Stimulated activated CD4-positive, alpha-beta T cell treated with anti-CD3 and anti-CD28 coated beads, Interleukin-2, amount 100 ng/mL, for 4 hours (primary cell): ENCODE results near the gene BRD2.

Source experiments
- DNase-seq: peaks from one replicate; pipeline ENCODE4 v3.0.0-alpha.2; 2020; ENCODE audit warnings: low read depth

Gene BRD2

GRCh38 chr6:32949113-32949512 lies 19.3 kb upstream of the BRD2 start:
- DNase-seq, result no peak

GRCh38 chr6:32950010-32950409 lies 18.4 kb upstream of the BRD2 start:
- no peak for DNase-seq

GRCh38 chr6:32950449-32950848 lies 17.9 kb upstream of the BRD2 start:
- no peak for DNase-seq

- DNase-seq, result peak; percentile 67
These were observed 15.3 kb upstream of the BRD2 start, which contains the start of gene HLA-DMA for GRCh38 chr6:32952817-32953739. Gene HLA-DMA (minus strand): TSS chr6:32953097. CDS start chr6:32953036, 61 bp downstream.

DNA sequence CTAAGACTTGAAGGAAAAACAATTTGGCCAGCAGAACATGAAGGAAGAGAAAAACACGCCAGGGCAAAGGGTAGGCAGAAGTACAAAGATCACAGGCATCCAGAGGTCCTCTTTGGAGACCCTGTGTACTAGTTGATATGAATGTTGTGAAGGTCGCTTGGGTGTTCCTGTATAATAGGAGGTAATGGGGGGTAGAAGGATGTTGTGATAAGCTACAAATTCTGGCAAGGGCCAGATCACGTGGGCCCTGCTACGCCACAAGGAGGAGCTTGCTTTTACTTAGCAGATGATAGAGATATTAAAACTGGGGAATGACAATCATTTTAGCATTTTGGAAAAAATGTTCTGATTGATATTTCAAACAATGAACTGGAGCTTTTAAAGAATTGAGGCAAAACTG lies 14.6 kb upstream of the BRD2 start:
- no peak for DNase-seq

DNA sequence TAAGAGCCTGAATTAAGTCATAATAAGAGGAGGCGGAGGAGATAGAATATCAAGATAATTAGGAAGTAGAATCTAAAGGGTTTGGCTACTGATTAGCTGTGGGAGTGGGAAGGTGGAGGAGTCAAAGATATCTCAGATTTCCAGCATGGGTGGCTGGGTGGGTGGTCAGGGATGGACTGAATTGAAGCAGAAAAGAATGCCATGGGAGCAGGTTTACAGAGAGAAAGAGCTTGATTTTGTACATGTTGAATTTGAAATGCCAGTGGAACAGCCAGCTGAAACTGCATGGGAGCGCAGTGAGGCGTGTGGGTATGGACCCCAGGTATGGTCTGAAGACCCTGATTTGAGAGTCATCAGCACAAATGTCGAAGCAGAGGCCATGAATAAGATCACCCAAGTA lies 14.1 kb upstream of the BRD2 start:
- DNase-seq, result no peak

DNA sequence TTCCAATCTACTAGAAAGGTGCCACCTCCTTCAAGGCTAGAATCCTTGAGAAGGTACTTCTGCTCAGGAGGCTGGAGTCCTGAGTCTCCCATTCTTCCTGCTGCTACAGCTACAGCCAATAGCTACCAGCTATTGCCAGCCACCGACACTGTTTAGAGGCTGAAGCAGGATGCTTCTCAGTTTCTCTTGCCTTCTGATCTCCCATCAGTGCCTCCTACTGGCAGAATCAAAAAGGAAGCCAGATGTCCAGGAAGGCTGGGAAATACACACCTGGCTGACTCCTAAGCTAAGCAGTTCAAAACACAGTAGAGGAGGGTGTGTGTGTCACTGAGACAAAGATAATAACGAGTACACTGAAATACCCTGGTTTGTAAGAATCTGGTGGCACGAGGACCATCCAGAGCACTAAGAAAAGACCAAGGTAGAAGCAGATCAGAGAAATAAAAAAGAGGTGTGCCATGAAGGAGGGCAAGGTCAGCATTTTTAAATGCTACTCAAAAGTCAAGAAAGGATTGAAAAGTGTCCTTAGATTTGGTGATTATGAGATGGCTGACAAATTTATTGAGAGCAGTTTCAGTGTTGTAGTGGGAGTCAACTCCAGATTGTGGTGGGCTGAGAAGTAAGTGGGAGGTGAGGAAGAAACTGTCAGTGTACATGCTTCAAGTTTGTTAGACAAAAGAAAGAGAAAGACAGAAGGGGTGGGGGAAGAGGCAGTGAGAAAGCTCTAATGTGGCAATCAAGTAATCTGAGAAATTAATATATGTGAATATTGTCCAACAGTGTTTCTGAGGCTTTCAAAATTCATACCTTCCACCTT lies 13.2 kb upstream of the BRD2 start:
- no peak for DNase-seq

GRCh38 chr6:32956176-32956575 lies 12.2 kb upstream of the BRD2 start:
- no peak for DNase-seq

DNA sequence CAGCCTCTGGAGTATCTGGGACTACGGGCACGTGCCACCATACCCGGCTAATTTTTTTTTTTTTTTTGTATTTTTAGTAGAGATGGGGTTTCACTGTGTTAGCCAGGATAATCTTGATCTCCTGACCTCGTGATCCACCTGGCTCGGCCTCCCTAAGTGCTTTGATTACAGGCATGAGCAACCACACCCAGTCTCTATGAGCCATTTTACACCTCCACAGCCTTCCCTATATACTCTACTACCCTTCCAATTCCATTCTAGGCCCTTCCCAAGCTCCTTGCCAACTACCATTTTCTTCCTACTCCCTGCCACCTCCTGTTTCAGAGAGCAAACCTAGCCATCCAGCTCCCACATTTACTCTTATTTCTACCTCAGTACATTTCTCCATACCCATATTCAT lies 7.8 kb upstream of the BRD2 start:
- no peak for DNase-seq

- DNase-seq, result no peak
These were observed 6.1 kb upstream of the BRD2 start for GRCh38 chr6:32962213-32962826.

DNA sequence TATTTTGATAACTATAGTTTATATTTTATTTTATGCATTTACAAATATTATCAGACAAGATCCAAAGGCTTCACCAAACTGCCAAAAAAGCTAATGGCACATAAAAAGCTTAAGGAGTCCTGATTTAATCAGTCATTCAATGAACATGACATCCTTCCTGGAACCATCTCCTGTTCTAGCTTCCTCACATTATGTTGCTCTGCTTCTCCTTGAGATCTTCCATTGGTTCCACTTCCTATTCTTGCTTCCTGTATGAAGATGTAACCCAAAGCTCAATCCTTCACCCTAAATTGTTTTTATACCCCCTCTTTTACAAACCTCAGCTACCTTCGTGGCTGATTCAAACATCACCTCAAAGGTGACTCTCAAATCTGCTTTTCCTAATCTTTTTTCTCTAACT lies 4.5 kb upstream of the BRD2 start:
- DNase-seq, result no peak

- no peak for DNase-seq
These were observed 3.6 kb upstream of the BRD2 start for GRCh38 chr6:32964776-32965175.

DNA sequence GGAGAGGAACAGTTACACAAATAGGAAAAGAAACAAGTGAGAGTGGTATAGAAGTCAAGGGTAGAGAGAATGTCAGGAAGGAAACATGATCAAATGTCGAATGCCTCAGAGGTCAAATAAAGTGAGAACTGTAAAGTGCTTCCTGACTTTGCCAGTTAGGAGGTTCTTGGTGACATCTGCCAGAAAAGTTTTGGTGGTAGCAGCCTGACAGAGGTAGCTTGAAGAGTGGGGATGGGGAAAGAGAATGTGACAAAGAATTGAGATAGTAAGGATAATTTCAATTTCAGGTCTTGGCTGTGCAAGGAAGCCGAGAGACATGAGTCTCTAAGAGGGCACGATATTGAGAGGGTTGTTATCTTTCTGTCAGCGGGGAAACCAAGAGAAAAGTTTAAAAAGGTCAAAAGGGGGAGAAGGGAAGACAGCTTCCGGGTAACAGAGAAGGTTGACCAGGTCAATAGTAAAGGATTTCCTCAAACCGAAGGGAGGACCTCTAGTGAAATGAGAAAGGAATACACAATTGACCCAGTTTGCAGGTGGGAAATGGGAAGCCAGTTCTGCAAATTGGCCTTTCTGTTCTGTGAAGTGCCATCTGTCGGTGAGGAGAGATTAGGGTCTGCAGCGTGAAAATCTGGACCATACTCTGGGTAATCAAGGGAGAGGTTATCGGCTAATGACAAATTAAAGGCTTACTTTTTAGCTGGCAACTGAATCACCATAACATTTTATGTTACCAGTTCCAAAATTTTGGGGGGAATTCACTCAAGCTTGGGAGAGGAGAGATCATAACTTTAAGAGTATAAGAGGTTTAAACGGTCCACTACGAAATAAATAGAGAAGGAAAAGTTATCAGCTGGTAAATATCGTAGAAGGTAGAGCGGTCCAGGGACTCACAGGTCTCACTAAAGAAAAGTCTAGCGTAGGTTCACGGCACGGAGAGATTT lies 973 bp upstream of the BRD2 start:
- no peak for DNase-seq

GRCh38 chr6:32968867-32969684 lies 682 bp downstream of the BRD2 start:
- DNase-seq, result peak; percentile 72

DNA sequence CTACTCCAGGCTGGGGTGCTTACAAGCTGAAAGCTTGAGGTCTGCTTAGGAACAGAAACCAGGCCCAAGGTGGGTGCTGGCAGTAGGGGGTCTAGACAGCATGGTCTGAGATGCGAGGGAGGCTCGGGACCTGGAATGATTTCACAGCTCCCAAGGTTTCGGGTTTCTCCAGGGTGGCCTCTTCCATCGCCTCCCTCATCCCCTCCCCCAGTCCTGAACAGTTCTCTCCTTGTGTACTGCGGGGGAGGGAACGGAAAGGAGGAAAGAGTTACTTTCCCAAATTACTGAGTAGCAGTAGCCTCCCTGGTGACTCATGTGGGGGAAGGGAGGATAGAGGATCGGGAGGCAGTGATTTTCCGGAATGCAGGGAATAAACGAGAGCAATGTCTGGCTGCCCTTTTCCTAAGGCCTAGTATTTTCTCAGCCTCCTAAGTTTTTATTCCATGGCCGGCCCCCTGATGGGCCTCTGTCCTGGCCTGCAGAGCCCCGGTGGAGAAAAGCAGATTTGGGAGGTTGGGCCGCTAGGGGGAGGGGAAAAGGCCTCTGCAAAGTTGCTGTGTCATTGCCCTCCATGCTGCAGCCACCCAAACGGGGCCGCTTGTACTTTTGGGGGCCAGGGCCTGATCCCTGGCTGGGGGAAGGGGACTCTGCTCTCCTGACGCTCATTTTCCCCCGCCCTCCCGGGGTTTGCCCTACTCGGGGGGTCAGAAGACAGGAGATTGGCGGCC lies 1.5 kb downstream of the BRD2 start:
- peak; percentile 65 for DNase-seq

DNA sequence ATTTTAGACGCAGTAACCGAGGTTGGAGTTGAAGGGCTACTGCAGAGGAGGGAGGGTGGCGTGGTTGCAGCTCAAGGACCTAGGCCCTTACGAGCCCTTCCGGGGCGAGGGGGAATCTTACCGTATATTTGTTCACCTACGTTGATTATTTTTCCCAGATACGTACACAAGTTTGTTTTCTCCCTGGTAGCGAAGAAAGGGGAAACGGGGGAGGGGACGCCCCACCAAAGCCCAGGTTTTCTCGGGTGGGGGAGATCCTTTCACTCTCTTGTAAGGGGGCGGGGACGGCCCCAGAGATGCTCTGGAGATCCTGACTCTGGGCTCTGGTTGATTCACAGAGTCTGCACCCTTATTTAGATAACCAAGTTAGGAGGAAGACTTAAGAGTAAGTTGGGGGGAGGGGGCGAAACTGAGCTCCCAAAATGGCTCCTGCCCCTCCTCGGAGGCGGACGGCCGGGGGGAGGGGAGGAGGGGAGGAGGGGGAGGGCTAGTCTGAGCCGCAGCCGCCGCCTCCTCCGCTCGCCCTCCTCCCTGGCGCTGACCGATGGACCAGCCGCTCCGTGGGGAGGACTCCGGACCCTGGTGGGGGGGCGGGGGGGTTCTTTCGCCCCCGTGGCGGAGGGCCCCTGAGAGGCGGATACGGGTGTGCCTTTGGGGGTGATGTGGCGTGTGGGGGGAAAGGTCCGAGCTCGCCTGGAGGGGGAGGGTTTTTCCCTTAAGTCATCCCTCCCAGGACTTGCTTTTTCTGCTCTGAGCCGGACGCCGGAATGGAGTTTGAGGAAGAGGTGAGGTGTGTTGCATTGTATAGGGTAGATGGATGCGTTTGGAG lies 2.2 kb downstream of the BRD2 start:
- peak; percentile 83 for DNase-seq

DNA sequence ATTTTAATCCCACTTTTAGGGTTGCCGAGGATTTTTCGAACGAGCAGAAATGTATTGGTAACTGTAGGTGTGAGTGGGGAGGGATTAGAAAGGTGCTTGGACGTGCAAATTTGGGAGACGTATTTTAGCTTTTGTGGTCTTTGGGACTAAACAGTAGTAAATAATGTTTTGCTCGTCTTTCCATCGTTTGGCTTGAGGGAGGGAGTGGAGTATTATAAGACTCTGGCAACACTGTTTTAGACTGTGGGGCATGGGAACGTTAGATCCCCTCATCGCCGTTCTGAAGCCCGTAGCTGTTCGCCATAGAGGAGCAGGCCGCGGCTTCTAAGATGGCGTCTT lies 2.8 kb downstream of the BRD2 start:
- DNase-seq, result no peak

DNA sequence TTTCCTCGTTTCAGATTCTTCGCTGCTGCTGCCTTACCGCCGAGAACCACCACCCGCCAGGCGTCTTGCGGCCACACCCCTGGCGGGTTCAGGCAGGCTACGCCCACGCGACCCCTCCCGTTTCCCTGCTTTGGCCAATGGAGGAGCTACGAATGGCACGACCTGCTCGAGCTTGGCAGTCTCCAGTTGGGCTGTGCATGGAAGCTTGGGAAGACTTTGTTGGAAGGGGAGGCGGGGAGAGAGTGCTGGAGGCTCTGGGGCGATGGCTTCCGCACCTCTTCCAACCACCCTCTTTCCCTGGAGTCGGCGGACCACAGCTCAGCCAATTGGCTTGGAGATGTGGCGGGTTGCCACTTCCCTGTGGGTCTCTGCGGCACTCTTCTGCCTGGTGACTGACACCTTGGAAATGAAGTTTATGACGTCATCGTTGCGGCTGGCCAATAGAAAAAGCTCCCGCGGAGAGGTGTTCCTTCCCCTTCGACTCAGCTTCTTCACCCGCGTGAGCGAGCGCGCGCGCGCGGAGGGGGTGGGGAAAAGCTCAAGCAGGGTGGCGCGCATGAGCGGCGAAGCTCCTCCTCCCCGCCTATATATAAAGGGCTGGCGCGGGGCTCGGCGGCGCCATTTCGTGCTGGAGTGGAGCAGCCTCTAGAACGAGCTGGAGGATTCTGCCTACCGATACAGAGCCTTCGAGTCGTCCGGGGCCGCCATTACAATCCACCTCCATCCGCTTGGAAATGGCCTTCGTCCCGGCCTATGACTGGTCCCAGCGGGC lies 3.4 kb downstream of the BRD2 start:
- peak; percentile 99 for DNase-seq
